Skeletal muscle satellite cell (primary cell): ENCODE measurements around the gene HAND1. TPM values are rescaled to one million over a fixed set of nuclear protein-coding genes. Genes with fewer than 3 reads are reported as not detected.

Source experiments
- H3K27me3 ChIP-seq: 2 replicates; pipeline ENCODE4 v1.7.0; 2013; ENCODE audit warnings: low read length; ENCODE audit not compliant: control insufficient read depth, insufficient read depth
- H3K36me3 ChIP-seq: 2 replicates; pipeline ENCODE4 v1.7.0; 2013; ENCODE audit warnings: mild to moderate bottlenecking, control low read depth, low read length; ENCODE audit not compliant: insufficient read depth
- H3K4me1 ChIP-seq: 2 replicates; pipeline ENCODE4 v1.7.0; 2013; ENCODE audit warnings: low read length; ENCODE audit not compliant: control insufficient read depth, insufficient read depth
- H3K4me2 ChIP-seq: 2 replicates; pipeline ENCODE4 v1.7.0; 2013; ENCODE audit warnings: mild to moderate bottlenecking, low read length
- H3K4me3 ChIP-seq: 2 replicates; pipeline ENCODE4 v1.7.0; 2013; ENCODE audit warnings: low read length
- H3K9ac ChIP-seq: 2 replicates; pipeline ENCODE4 v1.7.0; 2013; ENCODE audit warnings: mild to moderate bottlenecking, low read depth, low read length, moderate library complexity
- H3K9me3 ChIP-seq: replicated peaks from 2 replicates; pipeline ENCODE4 v1.7.0; 2013; ENCODE audit warnings: mild to moderate bottlenecking, control low read depth, low read length
- total RNA-seq: library from RNA; depleted of rRNA; stranded (reverse); fragments of >200 nt; gene quantifications from 2 replicates; pipeline ENCODE4 v1.2.3, GENCODE V29; 2012; rRNA removed

Gene HAND1
- total RNA-seq: under 0.01 TPM in 1 of 2 replicates, not detected in the other

- peak within 1 kb of the TSS; percentile 69 for H3K4me2 ChIP-seq
- H3K27me3 ChIP-seq: peaks cover 99% of the 10 kb centered on the region
- H3K36me3 ChIP-seq: no peaks in the 10 kb centered on the region
- H3K9ac ChIP-seq: no peak within 1 kb of the TSS
- H3K4me1 ChIP-seq: peaks cover 12% of the 10 kb centered on the region
- no peaks in the 10 kb centered on the region for H3K9me3 ChIP-seq
- H3K4me3 ChIP-seq: peak within 1 kb of the TSS; percentile 52
Observed at GRCh38 chr5:154478224-154478565, at the start of gene HAND1. Gene HAND1 (minus strand): TSS chr5:154478227. CDS start chr5:154478008, 219 bp downstream.

- no peak overlapping the region for H3K4me3 ChIP-seq
- H3K9ac ChIP-seq: no peak overlapping the region
- peaks cover 52% of the 10 kb centered on the region for H3K27me3 ChIP-seq
- H3K4me2 ChIP-seq: no peak overlapping the region
- no peaks in the 10 kb centered on the region for H3K4me1 ChIP-seq
- no peaks in the 10 kb centered on the region for H3K36me3 ChIP-seq
- H3K9me3 ChIP-seq: no peaks in the 10 kb centered on the region
Observed at GRCh38 chr5:154526231-154527226, 48.5 kb upstream of the HAND1 start.

GRCh38 chr5:154524859-154525258 is 46.8 kb upstream of the HAND1 start:
- Histone ChIP-seq H3K27me3 (peaks cover 55% of the 10 kb centered on the region), H3K4me3 (no peak overlapping the region), H3K9ac (no peak overlapping the region), H3K9me3 (no peaks in the 10 kb centered on the region), H3K4me1 (no peaks in the 10 kb centered on the region), H3K36me3 (no peaks in the 10 kb centered on the region), H3K4me2 (no peak overlapping the region)

GRCh38 chr5:154524181-154524580 is 46.2 kb upstream of the HAND1 start:
- no peaks in the 10 kb centered on the region for H3K36me3 ChIP-seq
- H3K4me2 ChIP-seq: no peak overlapping the region
- peaks cover 4% of the 10 kb centered on the region for H3K4me1 ChIP-seq
- peaks cover 57% of the 10 kb centered on the region for H3K27me3 ChIP-seq
- no peak overlapping the region for H3K9ac ChIP-seq
- H3K9me3 ChIP-seq: no peaks in the 10 kb centered on the region
- H3K4me3 ChIP-seq: no peak overlapping the region

- Histone ChIP-seq H3K9me3 (no peaks in the 10 kb centered on the region), H3K4me1 (peaks cover 4% of the 10 kb centered on the region), H3K4me2 (no peak overlapping the region), H3K9ac (no peak overlapping the region), H3K36me3 (no peaks in the 10 kb centered on the region), H3K4me3 (no peak overlapping the region), H3K27me3 (peaks cover 61% of the 10 kb centered on the region)
Observed at GRCh38 chr5:154523709-154524108, 45.7 kb upstream of the HAND1 start.

- H3K4me2 ChIP-seq: no peak overlapping the region
- no peak overlapping the region for H3K9ac ChIP-seq
- H3K36me3 ChIP-seq: no peaks in the 10 kb centered on the region
- H3K4me3 ChIP-seq: no peak overlapping the region
- H3K27me3 ChIP-seq: peaks cover 62% of the 10 kb centered on the region
- no peaks in the 10 kb centered on the region for H3K9me3 ChIP-seq
- H3K4me1 ChIP-seq: peaks cover 4% of the 10 kb centered on the region
Observed at GRCh38 chr5:154523104-154523503, 45.1 kb upstream of the HAND1 start.

- H3K9me3 ChIP-seq: no peaks in the 10 kb centered on the region
- H3K27me3 ChIP-seq: peaks cover 61% of the 10 kb centered on the region
- H3K4me3 ChIP-seq: no peak overlapping the region
- no peak overlapping the region for H3K9ac ChIP-seq
- no peak overlapping the region for H3K4me2 ChIP-seq
- no peaks in the 10 kb centered on the region for H3K36me3 ChIP-seq
- peaks cover 4% of the 10 kb centered on the region for H3K4me1 ChIP-seq
Observed at GRCh38 chr5:154522284-154522683, 44.3 kb upstream of the HAND1 start.

GRCh38 chr5:154521756-154522155 is 43.7 kb upstream of the HAND1 start:
- Histone ChIP-seq H3K9me3 (no peaks in the 10 kb centered on the region), H3K4me2 (no peak overlapping the region), H3K4me3 (no peak overlapping the region), H3K27me3 (peaks cover 66% of the 10 kb centered on the region), H3K36me3 (no peaks in the 10 kb centered on the region), H3K9ac (no peak overlapping the region), H3K4me1 (peaks cover 4% of the 10 kb centered on the region)

GRCh38 chr5:154520861-154521453 is 42.9 kb upstream of the HAND1 start:
- Histone ChIP-seq H3K4me3 (no peak overlapping the region), H3K27me3 (peaks cover 69% of the 10 kb centered on the region), H3K4me2 (no peak overlapping the region), H3K36me3 (no peaks in the 10 kb centered on the region), H3K9ac (no peak overlapping the region), H3K4me1 (peaks cover 4% of the 10 kb centered on the region), H3K9me3 (no peaks in the 10 kb centered on the region)

GRCh38 chr5:154519359-154519758 is 41.3 kb upstream of the HAND1 start:
- Histone ChIP-seq H3K4me3 (no peak overlapping the region), H3K36me3 (no peaks in the 10 kb centered on the region), H3K9me3 (no peaks in the 10 kb centered on the region), H3K9ac (no peak overlapping the region), H3K27me3 (peaks cover 67% of the 10 kb centered on the region), H3K4me1 (peaks cover 4% of the 10 kb centered on the region), H3K4me2 (no peak overlapping the region)

- Histone ChIP-seq H3K9me3 (no peaks in the 10 kb centered on the region), H3K4me3 (no peak overlapping the region), H3K9ac (no peak overlapping the region), H3K36me3 (no peaks in the 10 kb centered on the region), H3K27me3 (peaks cover 67% of the 10 kb centered on the region), H3K4me1 (peaks cover 4% of the 10 kb centered on the region), H3K4me2 (no peak overlapping the region)
Observed at GRCh38 chr5:154518438-154518867, 40.4 kb upstream of the HAND1 start.
